Activated naive CD4-positive, alpha-beta T cell (primary cell): ENCODE results near the gene STXBP6.
"Not testable (repeated sequence)": the region's sequence is repeated elsewhere in the genome, so short reads cannot be mapped to it uniquely, and the experiment has no call there.

Experiments
- DNase-seq, 4 experiments: peaks; one replicate each; lab custom pipeline; 2025; lab: John Stamatoyannopoulos, UW

STXBP6 gene

GRCh38 chr14:24803426-24803825 is 246.5 kb downstream of the STXBP6 start:
- not testable (repeated sequence) for DNase-seq

DNA sequence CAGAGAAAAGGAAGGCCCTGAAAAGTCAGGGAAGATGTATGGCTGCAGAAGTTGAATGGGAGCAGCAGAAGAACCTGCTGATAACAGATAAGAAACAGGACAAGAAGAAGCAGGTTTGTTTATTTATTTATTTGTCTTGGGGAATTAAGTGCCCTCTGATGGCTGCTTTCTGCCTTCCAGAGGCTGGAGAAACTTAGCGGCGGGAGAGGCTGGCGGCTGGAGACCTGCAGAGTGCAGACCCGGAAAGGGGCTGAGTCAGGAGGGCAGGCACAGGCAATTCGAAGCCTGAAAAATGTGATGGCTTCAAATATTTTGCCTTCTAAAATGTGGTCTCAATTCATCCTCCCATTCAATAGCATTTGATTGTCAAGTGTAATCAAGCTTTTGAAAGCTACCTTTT is 247.7 kb downstream of the STXBP6 start:
- no peak for DNase-seq

DNA sequence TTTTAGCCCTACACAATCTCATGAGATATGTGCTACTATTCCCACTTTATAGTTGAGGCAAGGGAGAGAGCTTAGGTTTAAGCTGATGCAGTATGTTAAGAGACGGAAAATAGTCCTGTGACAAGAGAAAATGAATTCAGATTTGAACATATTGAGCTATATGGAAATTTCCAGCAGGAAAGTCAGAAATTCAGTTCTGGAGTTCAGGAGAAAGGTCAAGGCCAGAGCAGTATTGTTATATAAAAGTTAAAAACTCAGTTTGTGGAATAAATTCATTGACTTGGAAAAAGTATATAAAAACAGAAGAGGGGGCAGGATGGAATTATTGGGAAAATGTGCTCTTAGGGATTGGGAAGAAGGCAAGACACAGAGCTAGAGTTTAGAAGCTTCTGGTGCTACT is 248.9 kb downstream of the STXBP6 start:
- DNase-seq = no peak

DNA sequence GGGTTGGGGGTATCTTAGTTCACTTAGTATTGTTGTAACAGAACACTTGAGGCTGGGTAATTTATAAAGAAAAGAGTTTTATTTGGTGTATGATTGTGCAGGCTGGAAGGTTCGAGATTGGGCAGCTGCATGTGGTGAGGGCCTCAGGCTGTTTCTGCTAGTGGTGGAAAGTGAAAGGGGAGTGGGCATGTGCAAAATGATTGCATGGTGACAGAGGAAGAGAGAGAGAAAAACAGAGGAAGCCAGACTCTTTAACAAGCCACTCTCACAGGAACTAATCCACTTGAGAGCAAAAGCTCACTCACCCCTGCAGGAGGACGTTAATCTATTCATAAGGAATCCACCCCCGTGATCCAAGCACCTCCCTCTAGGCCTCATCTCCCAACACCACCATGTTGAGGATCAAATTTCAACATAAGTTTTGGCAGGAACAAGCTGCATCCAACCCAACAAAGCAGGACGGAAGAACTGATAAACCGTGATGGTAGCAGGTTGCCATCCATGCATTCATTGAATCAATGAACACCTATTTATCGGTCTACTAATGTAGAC is 251.0 kb downstream of the STXBP6 start:
- DNase-seq = no peak

GRCh38 chr14:24795406-24795805 is 254.5 kb downstream of the STXBP6 start:
- no peak for DNase-seq

DNA sequence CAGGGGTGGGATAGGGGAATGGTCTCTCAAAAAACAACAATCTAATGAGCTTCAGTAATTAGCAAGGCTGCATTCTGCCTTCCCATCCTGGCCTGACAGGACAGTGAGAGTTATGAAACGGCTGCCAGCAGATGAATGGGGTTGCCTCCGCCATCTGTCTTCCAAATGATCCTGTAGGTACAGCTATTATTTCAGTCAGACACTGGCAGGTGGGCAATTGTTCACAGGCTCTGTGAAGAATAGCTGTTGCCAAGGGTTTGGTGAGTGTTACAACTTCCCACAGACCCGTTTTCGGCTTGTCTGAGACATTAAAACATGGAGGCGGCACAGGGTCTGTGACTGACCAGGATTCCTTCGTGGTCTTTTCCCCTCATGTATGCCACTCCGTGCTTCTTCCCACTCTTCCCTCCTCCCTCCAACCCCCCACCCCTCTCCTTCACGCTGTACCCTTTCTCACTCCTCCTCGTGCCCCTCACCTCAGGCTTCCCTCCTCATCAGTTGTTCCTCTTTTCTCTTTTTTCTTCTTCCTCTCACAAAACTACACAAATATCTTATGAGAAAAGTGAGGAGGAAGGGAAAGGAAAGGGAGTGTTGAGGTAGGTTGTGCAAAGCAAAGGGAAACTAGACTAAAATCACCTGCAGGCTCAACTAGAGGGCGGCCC is 255.2 kb downstream of the STXBP6 start:
- no peak for DNase-seq

- no peak for DNase-seq
These were observed 259.8 kb downstream of the STXBP6 start for GRCh38 chr14:24790196-24790595.

- no peak for DNase-seq
These were observed 260.5 kb downstream of the STXBP6 start for GRCh38 chr14:24789378-24789884.

GRCh38 chr14:24785698-24786097 is 264.2 kb downstream of the STXBP6 start:
- DNase-seq = no peak

GRCh38 chr14:24784981-24785380 is 265.0 kb downstream of the STXBP6 start:
- no peak for DNase-seq

GRCh38 chr14:24783791-24784190 is 266.2 kb downstream of the STXBP6 start:
- no peak for DNase-seq

DNA sequence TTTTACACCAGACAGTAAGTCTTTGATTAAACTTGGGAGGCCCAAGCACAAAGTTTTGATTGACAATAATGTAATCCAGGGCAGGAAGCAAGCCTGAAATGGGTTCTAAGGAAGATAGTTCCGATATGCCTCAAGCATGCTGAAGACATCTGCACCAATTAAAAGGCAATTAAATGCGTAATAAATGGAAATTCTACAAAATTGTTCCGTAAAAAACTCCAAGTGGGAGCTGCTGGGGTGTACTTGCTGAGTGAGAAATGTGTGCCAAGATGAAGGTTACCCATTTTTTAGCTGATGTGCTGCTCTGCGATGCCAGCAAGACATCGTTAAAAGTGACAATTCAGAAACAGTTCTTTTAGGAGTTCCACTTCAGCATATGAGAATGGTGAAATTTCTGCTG is 269.7 kb downstream of the STXBP6 start:
- no peak for DNase-seq

GRCh38 chr14:24777678-24778077 is 272.3 kb downstream of the STXBP6 start:
- DNase-seq = no peak

GRCh38 chr14:24775950-24776349 is 274.0 kb downstream of the STXBP6 start:
- DNase-seq = no peak

- DNase-seq = no peak
These were observed 275.6 kb downstream of the STXBP6 start for GRCh38 chr14:24774187-24774915.

DNA sequence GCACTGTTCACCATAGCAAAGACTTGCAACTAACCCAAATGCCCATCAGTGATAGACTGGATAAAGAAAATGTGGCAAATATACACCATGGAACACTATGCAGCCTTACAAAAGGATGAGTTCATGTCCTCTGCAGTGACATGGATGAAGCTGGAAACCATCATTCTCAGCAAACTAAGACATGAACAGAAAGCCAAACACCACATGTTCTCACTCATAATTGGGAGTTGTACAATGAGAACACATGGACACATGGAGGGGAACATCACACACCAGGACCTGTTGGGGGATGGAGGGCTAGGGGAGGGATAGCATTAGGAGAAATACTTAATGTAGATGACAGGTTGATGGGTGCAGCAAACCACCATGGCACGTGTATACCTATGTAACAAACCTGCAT is 276.4 kb downstream of the STXBP6 start:
- not testable (repeated sequence) for DNase-seq

DNA sequence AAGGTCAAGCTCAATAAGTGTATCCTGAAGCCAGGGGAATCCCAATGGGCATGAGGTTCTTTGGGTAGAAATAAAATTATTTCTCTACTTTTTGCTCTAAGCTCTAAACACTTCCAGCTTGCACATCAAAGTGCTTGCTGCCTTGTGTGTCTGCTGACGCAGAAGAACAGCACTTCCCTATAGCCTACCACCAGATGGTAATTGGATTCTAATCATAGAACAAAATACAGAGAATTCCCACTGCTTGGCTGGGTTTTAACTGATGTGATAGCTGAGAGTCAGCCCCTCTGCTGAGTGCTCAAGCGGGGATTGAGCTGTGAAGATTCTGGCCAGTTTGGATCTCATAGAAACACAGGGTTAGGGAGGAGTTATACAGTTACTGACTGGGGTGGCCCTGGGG is 283.5 kb downstream of the STXBP6 start:
- no peak for DNase-seq

DNA sequence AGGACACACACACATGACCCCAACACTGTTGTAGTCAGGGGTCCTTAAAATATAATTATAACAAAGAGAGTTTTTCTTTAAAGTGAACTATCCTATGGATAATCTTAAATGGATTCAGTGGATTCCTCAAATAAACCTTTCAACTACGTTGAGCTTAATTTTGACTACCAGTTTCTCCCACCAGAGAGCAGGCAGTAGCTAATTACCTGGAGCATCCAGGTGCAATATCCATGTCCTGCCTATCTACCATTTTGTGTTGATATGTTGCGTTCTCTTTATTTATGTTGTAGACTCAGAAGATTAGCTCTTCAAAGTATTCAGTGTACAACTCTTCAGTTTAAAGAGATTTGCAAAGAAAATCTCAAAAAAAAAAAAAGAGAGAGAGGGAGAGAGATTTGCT is 288.8 kb downstream of the STXBP6 start:
- DNase-seq = no peak
